ENCODE results near the gene DYNLL1.
"Not testable (repeated sequence)": the region's sequence is repeated elsewhere in the genome, so short reads cannot be mapped to it uniquely, and the experiment has no call there.

Gene DYNLL1

GRCh38 chr12:120483621-120484020 is 12.3 kb upstream of the DYNLL1 start:
- H3K27ac ChIP-seq, result no peak overlapping the region
- TF ChIP-seq FOXP2 (optimal IDR thresholded peaks at IDR 0.05; ENCODE audit: control extremely low read depth, extremely low read length, insufficient read depth) (no peak), POLR2AphosphoS5 (IDR thresholded peaks at IDR 0.05; ENCODE audit: borderline replicate concordance, low read depth, low read length) (no peak), EZH2 (IDR thresholded peaks at IDR 0.05) (no peak)
- H3K36me3 ChIP-seq (ENCODE audit: insufficient read depth, low read length), result no peaks in the 10 kb centered on the region
- H3K4me3 ChIP-seq, result no peak overlapping the region
- H3K9ac ChIP-seq (ENCODE audit: insufficient read length), result no peak overlapping the region
- H3K9me3 ChIP-seq (ENCODE audit: low read depth, low read length), result no peaks in the 10 kb centered on the region
- DNase-seq (ENCODE audit: low read depth, low spot score), result no peak

- Histone ChIP-seq H3K36me3 (ENCODE audit: insufficient read depth, low read length) (peaks cover 6% of the 10 kb centered on the region; the same call in 1 of the 2 replicates), H3K4me3 (no peak overlapping the region), H3K9ac (ENCODE audit: insufficient read length) (no peak overlapping the region), H3K9me3 (ENCODE audit: low read depth, low read length) (no peaks in the 10 kb centered on the region), H3K27ac (no peak overlapping the region)
- no peak for TF ChIP-seq FOXP2 (optimal IDR thresholded peaks at IDR 0.05; ENCODE audit: control extremely low read depth, extremely low read length, insufficient read depth)
- TF ChIP-seq POLR2AphosphoS5 (IDR thresholded peaks at IDR 0.05; ENCODE audit: borderline replicate concordance, low read depth, low read length), result no peak
- TF ChIP-seq EZH2 (IDR thresholded peaks at IDR 0.05), result no peak
- no peak for DNase-seq (ENCODE audit: low read depth, low spot score)
Observed at GRCh38 chr12:120485961-120486881, 9.7 kb upstream of the DYNLL1 start.

GRCh38 chr12:120487552-120487951 is 8.4 kb upstream of the DYNLL1 start:
- H3K9ac ChIP-seq (ENCODE audit: insufficient read length), result not testable (repeated sequence)

GRCh38 chr12:120488057-120488640 is 7.8 kb upstream of the DYNLL1 start:
- no peak overlapping the region for H3K4me3 ChIP-seq
- H3K9ac ChIP-seq (ENCODE audit: insufficient read length), result no peak overlapping the region
- H3K36me3 ChIP-seq (ENCODE audit: insufficient read depth, low read length), result peaks cover 10% of the 10 kb centered on the region; the same call in 1 of the 2 replicates
- peak overlapping the region; percentile 42; the same call in 1 of the 2 replicates for H3K27ac ChIP-seq
- TF ChIP-seq EZH2 (IDR thresholded peaks at IDR 0.05) (no peak), POLR2AphosphoS5 (IDR thresholded peaks at IDR 0.05; ENCODE audit: borderline replicate concordance, low read depth, low read length) (no peak), FOXP2 (optimal IDR thresholded peaks at IDR 0.05; ENCODE audit: control extremely low read depth, extremely low read length, insufficient read depth) (no peak)
- no peaks in the 10 kb centered on the region for H3K9me3 ChIP-seq (ENCODE audit: low read depth, low read length)
- no peak for DNase-seq (ENCODE audit: low read depth, low spot score)

More at GRCh38 chr12:120487552-120487951, 8.4 kb upstream of the DYNLL1 start:
- not testable (repeated sequence) for DNase-seq (ENCODE audit: low read depth, low spot score); H3K4me3 ChIP-seq; H3K27ac ChIP-seq; H3K36me3 ChIP-seq (ENCODE audit: insufficient read depth, low read length); H3K9me3 ChIP-seq (ENCODE audit: low read depth, low read length)

- H3K9ac ChIP-seq (ENCODE audit: insufficient read length), result no peak overlapping the region
- no peak for TF ChIP-seq FOXP2 (optimal IDR thresholded peaks at IDR 0.05; ENCODE audit: control extremely low read depth, extremely low read length, insufficient read depth)
- no peak for TF ChIP-seq EZH2 (IDR thresholded peaks at IDR 0.05)
- TF ChIP-seq POLR2AphosphoS5 (IDR thresholded peaks at IDR 0.05; ENCODE audit: borderline replicate concordance, low read depth, low read length), result no peak
- H3K27ac ChIP-seq, result 0 out of 2 replicates have a peak overlapping the region, but pooled peaks have one; percentile 16
- no peak for DNase-seq (ENCODE audit: low read depth, low spot score)
- peaks cover 10% of the 10 kb centered on the region; the same call in 1 of the 2 replicates for H3K36me3 ChIP-seq (ENCODE audit: insufficient read depth, low read length)
- no peak overlapping the region for H3K4me3 ChIP-seq
- H3K9me3 ChIP-seq (ENCODE audit: low read depth, low read length), result no peaks in the 10 kb centered on the region
Observed at GRCh38 chr12:120489018-120489417, 6.9 kb upstream of the DYNLL1 start.

- no peak for DNase-seq (ENCODE audit: low read depth, low spot score)
- Histone ChIP-seq H3K4me3 (no peak overlapping the region), H3K27ac (no peak overlapping the region), H3K36me3 (ENCODE audit: insufficient read depth, low read length) (peaks cover 10% of the 10 kb centered on the region; the same call in 1 of the 2 replicates), H3K9ac (ENCODE audit: insufficient read length) (no peak overlapping the region), H3K9me3 (ENCODE audit: low read depth, low read length) (no peaks in the 10 kb centered on the region)
- TF ChIP-seq EZH2 (IDR thresholded peaks at IDR 0.05) (no peak), FOXP2 (optimal IDR thresholded peaks at IDR 0.05; ENCODE audit: control extremely low read depth, extremely low read length, insufficient read depth) (no peak), POLR2AphosphoS5 (IDR thresholded peaks at IDR 0.05; ENCODE audit: borderline replicate concordance, low read depth, low read length) (no peak)
Observed at GRCh38 chr12:120490325-120490724, 5.6 kb upstream of the DYNLL1 start.

GRCh38 chr12:120490833-120491512 is 4.9 kb upstream of the DYNLL1 start:
- TF ChIP-seq EZH2 (IDR thresholded peaks at IDR 0.05), result no peak
- no peak for TF ChIP-seq FOXP2 (optimal IDR thresholded peaks at IDR 0.05; ENCODE audit: control extremely low read depth, extremely low read length, insufficient read depth)
- TF ChIP-seq POLR2AphosphoS5 (IDR thresholded peaks at IDR 0.05; ENCODE audit: borderline replicate concordance, low read depth, low read length), result no peak
- H3K4me3 ChIP-seq, result no peak overlapping the region
- no peak overlapping the region for H3K27ac ChIP-seq
- H3K9ac ChIP-seq (ENCODE audit: insufficient read length), result no peak overlapping the region
- H3K36me3 ChIP-seq (ENCODE audit: insufficient read depth, low read length), result peaks cover 10% of the 10 kb centered on the region; the same call in 1 of the 2 replicates
- DNase-seq (ENCODE audit: low read depth, low spot score), result no peak
- no peaks in the 10 kb centered on the region for H3K9me3 ChIP-seq (ENCODE audit: low read depth, low read length)

- DNase-seq (ENCODE audit: low read depth, low spot score), result no peak
- TF ChIP-seq POLR2AphosphoS5 (IDR thresholded peaks at IDR 0.05; ENCODE audit: borderline replicate concordance, low read depth, low read length) (no peak), FOXP2 (optimal IDR thresholded peaks at IDR 0.05; ENCODE audit: control extremely low read depth, extremely low read length, insufficient read depth) (no peak), EZH2 (IDR thresholded peaks at IDR 0.05) (no peak)
- no peak overlapping the region for H3K27ac ChIP-seq
Observed at GRCh38 chr12:120495186-120495730, 655 bp upstream of the DYNLL1 start.

More at GRCh38 chr12:120495186-120495730, 655 bp upstream of the DYNLL1 start:
- Histone ChIP-seq H3K9me3 (ENCODE audit: low read depth, low read length) (no peaks in the 10 kb centered on the region), H3K36me3 (ENCODE audit: insufficient read depth, low read length) (peaks cover 32% of the 10 kb centered on the region), H3K4me3 (peak overlapping the region; percentile 82), H3K9ac (ENCODE audit: insufficient read length) (peak overlapping the region; percentile 61)

Data from SK-N-MC (cell line).